Keratinocyte (primary cell): ENCODE data around the gene WARS2.

Experiments
- EZH2 ChIP-seq: IDR thresholded peaks from one replicate; pipeline ENCODE4 v1.6.1; 2012; ENCODE audit warnings: inconsistent platforms, mild to moderate bottlenecking, low read length, moderate library complexity
- TF ChIP-seq, protein P1 (sequence below), 3 experiments: IDR thresholded peaks in 1 of 3; conservative IDR thresholded peaks in 1 of 3; optimal IDR thresholded peaks in 1 of 3; 2 replicates in 2 of 3; 3 replicates in 1 of 3; pipeline versions ENCODE3 to v1.5.1; 2011; ENCODE audit warnings: low read length in 3 of 3, mild to moderate bottlenecking in 3 of 3, moderate library complexity in 2 of 3, control low read depth in 1 of 3, inconsistent platforms in 1 of 3; ENCODE audit not compliant: insufficient read depth in 2 of 3; ENCODE audit errors: extremely low read depth in 1 of 3

DNA sequence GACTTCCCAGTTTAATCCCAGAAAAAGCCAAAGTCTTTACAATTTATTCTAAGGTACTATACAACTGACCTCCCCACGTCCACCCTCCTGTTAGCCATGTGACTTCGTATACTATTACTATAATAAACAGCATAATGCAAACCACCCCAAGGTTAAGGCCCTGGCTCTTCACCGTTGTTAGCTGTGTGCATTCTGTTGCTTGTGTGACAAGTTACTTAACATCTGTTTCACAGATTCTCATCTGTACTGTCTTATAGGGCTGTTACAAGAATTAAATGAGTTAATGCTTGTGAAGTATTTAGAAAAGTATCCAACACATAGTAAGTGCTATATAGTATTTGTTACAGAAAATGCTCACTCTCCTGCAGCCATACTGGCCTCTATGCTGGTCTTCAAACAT, 15.7 kb downstream of the WARS2 start:
- TF ChIP-seq, protein P1, sequence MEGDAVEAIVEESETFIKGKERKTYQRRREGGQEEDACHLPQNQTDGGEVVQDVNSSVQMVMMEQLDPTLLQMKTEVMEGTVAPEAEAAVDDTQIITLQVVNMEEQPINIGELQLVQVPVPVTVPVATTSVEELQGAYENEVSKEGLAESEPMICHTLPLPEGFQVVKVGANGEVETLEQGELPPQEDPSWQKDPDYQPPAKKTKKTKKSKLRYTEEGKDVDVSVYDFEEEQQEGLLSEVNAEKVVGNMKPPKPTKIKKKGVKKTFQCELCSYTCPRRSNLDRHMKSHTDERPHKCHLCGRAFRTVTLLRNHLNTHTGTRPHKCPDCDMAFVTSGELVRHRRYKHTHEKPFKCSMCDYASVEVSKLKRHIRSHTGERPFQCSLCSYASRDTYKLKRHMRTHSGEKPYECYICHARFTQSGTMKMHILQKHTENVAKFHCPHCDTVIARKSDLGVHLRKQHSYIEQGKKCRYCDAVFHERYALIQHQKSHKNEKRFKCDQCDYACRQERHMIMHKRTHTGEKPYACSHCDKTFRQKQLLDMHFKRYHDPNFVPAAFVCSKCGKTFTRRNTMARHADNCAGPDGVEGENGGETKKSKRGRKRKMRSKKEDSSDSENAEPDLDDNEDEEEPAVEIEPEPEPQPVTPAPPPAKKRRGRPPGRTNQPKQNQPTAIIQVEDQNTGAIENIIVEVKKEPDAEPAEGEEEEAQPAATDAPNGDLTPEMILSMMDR (optimal IDR thresholded peaks at IDR 0.05 in 1 of 3, IDR thresholded peaks at IDR 0.05 in 1 of 3, conservative IDR thresholded peaks at IDR 0.05 in 1 of 3; ENCODE audit: extremely low read depth in 1 of 3, insufficient read depth in 2 of 3, low read length in 3 of 3), result no peak
- TF ChIP-seq EZH2, result no peak
